Measurements from ENCODE around the gene SAA2. TPM values are rescaled to one million over a fixed set of nuclear protein-coding genes. Genes with fewer than 3 reads are reported as not detected.
"Not testable (repeated sequence)": the region's sequence is repeated elsewhere in the genome, so short reads cannot be mapped to it uniquely, and the experiment has no call there.

Gene SAA2
- total and polyA plus RNA-seq, 2 of the 4 experiments (the other 2 are of a cell fraction), result not detected

DNA sequence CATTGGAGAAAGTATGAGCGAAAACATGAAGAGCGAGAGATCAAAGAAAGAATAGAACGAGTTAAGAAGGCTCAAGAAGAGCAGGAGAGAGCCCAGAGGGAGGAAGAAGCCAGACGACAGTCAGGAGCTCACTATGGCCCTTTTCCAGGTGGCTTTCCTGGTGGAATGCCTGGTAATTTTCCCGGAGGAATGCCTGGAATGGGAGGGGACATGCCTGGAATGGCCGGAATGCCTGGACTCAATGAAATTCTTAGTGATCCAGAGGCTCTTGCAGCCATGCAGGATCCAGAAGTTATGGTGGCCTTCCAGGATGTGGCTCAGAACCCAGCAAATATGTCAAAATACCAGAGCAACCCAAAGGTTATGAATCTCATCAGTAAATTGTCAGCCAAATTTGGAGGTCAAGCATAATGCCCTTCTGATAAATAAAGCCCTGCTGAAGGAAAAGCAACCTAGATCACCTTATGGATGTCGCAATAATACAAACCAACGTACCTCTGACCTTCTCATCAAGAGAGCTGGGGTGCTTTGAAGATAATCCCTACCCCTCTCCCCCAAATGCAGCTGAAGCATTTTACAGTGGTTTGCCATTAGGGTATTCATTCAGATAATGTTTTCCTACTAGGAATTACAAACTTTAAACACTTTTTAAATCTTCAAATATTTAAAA lies 14.3 kb upstream of the SAA2 start:
- H3K14ac ChIP-seq (replicated peaks; ENCODE audit: low read depth, low read length); H3K4me1 ChIP-seq (ENCODE audit: control insufficient read depth, insufficient read depth, low read length); H3K79me1 ChIP-seq (ENCODE audit: low read depth in 1 of 2, low read length in 2 of 2); H3K36me3 ChIP-seq (ENCODE audit: control insufficient read depth, insufficient read depth, low read length); H3K27ac ChIP-seq (ENCODE audit: insufficient read depth, low read length); H3K56ac ChIP-seq (ENCODE audit: extremely low read depth, insufficient read depth, low read length); H2BK20ac ChIP-seq (ENCODE audit: low read depth, low read length); in situ Hi-C loops (cut with MboI; ENCODE audit: low sequenced_read_pairs); DNase-seq; BruUV-seq (replicated peaks); POLR2A ChIA-PET (ENCODE audit: unreplicated experiment); H3K23ac ChIP-seq (ENCODE audit: low read depth, low read length); H2BK5ac ChIP-seq (ENCODE audit: low read depth, low read length, poor library complexity, severe bottlenecking); H4K91ac ChIP-seq (ENCODE audit: insufficient read depth, low read depth, low read length); H4K8ac ChIP-seq (ENCODE audit: low read depth in 2 of 2, low read length in 2 of 2); H3K9ac ChIP-seq (ENCODE audit: low read depth, low read length); CTCF ChIA-PET; dilution Hi-C loops (cut with HindIII; ENCODE audit: low sequenced_read_pairs, unreplicated experiment); intact Hi-C loops (cut with micrococcal nuclease); H4K5ac ChIP-seq (ENCODE audit: low read depth, low read length); H3K4ac ChIP-seq (ENCODE audit: low read depth, low read length); H4K20me1 ChIP-seq (ENCODE audit: insufficient read depth, low read length); H3K18ac ChIP-seq (ENCODE audit: low read depth, low read length); H2AK5ac ChIP-seq (ENCODE audit: low read depth, low read length); H2AFZ ChIP-seq (replicated peaks; ENCODE audit: low read length, poor library complexity); H2AK9ac ChIP-seq (replicated peaks; ENCODE audit: low read depth, low read length, poor library complexity); H3K9me3 ChIP-seq (ENCODE audit: control insufficient read depth, insufficient read depth, low read length); H3K9me1 ChIP-seq (ENCODE audit: insufficient read depth, low read length); H3K4me2 ChIP-seq (ENCODE audit: low read depth, low read length); H3K4me3 ChIP-seq (ENCODE audit: insufficient read depth, low read depth, low read length); H2BK15ac ChIP-seq (ENCODE audit: low read depth, low read length); ATAC-seq (ENCODE audit: low read depth); H2BK120ac ChIP-seq (ENCODE audit: low read depth, low read length): not testable (repeated sequence)
- peaks cover 14% of the 10 kb centered on the region for H3K27me3 ChIP-seq (ENCODE audit: control insufficient read depth, insufficient read depth, low read length)
- TF ChIP-seq CEBPB (IDR thresholded peaks at IDR 0.05; ENCODE audit: low read depth, low read length), result peak; percentile 68
- WGBS, 2 experiments (ENCODE audit: extremely low coverage in 2 of 2, insufficient read length in 1 of 2), result no CpG with 5 or more reads among the region's 8 CpGs

Measured in IMR-90 (cell line).